ENCODE measurements around the gene GSDMA. TPM values are rescaled to one million over a fixed set of nuclear protein-coding genes. Genes with fewer than 3 reads are reported as not detected.
"Not testable (repeated sequence)": the region's sequence is repeated elsewhere in the genome, so short reads cannot be mapped to it uniquely, and the experiment has no call there.

Gene GSDMA
- total RNA-seq, 2 experiments from 2014 or later: 0.26 TPM; not detected in 1

DNA sequence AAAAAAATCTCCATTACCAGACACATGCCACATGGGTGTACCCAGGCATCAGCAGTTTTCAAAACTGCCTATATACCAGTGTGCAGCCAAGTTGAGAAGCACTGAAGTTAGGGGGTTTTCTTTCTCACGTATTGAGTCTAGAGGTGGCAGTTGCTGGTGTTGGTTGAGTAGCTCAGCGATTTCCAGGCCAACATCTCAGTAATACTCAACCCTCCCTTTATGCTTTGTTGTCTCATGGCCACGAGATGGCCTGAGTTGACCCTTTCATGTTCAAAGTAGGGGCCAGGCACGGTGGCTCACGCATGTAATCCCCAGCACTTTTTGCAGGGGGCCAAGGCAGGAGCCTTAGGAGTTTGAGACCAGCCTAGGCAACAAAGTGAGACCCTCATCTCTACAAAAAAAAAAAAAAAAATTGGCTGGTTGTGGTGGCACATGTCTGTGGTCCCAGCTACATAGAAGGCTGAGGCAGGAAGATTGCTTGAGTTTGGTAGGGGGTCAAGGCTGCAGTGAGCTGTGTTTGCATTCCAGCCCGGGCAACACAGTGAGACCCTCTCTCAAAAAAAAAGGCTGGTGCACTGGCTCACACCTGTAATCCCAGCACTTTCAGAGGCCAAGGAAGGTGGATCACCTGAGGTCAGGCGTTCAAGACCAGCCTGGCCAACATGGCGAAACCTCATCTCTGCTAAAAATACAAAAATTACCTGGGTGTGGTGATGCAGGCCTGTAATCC is 24.5 kb upstream of the GSDMA start:
- peaks cover 2% of the 10 kb centered on the region for H3K27me3 Mint-ChIP-seq
- H3K27ac Mint-ChIP-seq: no peak overlapping the region
- H3K9me3 Mint-ChIP-seq: no peaks in the 10 kb centered on the region
- DNase-seq (no peak), ATAC-seq (ENCODE audit: low read depth) (no peak)
- H3K36me3 Mint-ChIP-seq: no peaks in the 10 kb centered on the region
- H3K4me3 Mint-ChIP-seq: no peak overlapping the region
- H3K4me1 Mint-ChIP-seq: peaks cover 16% of the 10 kb centered on the region
- POLR2A ChIA-PET: interaction anchor here (0.6 to 0.9 kb wide), 2 partner anchors 9 to 356 kb away, joined by 5 to 7 read pairs; no protein-coding TSS in a partner anchor

DNA sequence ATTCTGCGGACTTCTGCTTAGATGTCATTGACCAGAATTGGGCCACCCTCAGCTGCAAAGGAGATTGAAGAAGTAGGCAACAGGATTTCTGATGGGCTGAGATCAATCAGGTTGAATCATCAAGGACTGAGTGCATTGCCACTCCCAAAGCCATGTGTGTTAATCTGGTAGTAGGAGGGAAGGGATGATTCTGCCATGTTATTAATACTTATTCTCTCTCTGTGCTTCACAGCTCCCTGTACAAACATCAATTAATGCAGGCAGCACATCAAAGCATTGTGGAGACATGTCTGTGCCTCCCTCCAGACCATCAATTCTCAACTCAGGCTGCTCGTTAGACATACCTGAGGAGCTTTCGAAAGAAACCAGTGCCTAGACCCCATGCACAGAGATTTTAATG is 23.7 kb upstream of the GSDMA start:
- H3K4me3 Mint-ChIP-seq: no peak overlapping the region
- no peaks in the 10 kb centered on the region for H3K27me3 Mint-ChIP-seq
- POLR2A ChIA-PET: interaction anchor here (0.6 to 2.3 kb wide), 3 partner anchors 8 to 356 kb away, joined by 5 to 20 read pairs (median 7); partner anchors contain the start of genes LRRC3C and ORMDL3
- no peak overlapping the region for H3K27ac Mint-ChIP-seq
- DNase-seq: no peak
- no peak for ATAC-seq (ENCODE audit: low read depth)
- H3K9me3 Mint-ChIP-seq: no peaks in the 10 kb centered on the region
- H3K36me3 Mint-ChIP-seq: no peaks in the 10 kb centered on the region
- peaks cover 16% of the 10 kb centered on the region for H3K4me1 Mint-ChIP-seq

DNA sequence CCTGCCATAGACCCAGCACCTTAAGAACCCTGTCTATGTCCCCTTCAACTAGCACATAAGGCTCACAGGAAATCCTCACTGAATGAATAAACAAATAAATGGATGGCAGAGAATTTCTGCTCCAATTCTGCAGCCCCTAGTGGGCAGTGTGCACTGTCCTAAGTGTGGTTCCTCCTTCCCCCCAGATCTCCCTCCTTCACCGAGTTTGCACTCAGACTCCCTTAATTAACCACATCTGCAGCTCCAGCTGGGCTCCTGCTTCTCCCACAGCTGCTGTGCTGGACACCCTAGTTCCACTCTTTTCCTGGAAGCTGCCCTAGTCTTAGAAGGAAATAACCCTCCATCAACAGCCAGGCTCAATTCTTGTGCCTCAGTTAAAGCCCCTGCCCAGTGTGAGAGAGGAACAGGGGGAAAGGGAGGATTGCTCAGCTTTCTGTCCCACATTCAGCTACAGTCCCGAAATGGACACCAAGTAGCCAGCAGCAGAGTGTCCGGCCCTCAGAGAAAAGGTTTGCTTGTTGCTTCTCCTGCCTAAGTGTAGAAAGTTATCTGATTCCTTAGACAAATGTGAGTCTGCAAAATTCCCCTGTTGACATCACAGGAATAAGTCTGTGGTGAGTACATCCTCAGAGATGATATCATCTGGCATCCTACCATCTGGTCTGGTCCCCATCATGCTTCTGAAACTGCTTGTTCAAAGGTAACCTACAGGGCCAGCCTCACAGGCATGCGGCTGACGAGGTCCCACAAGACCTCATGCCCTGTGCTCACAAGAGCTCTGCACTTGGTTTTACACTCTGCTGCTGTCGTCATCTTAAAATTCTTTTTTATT is 23.0 kb upstream of the GSDMA start:
- Mint-ChIP-seq H3K9me3 (no peaks in the 10 kb centered on the region), H3K27ac (peak overlapping the region; percentile 52), H3K4me3 (peak overlapping the region; percentile 35), H3K36me3 (no peaks in the 10 kb centered on the region), H3K4me1 (peaks cover 16% of the 10 kb centered on the region), H3K27me3 (no peaks in the 10 kb centered on the region)
- peak; percentile 96 for ATAC-seq (ENCODE audit: low read depth)
- POLR2A ChIA-PET: interaction anchor here (0.8 to 2.3 kb wide), 3 partner anchors 13 to 24 kb away, joined by 3 to 20 read pairs (median 4); partner anchors contain the start of genes LRRC3C and ORMDL3
- DNase-seq: no peak

DNA sequence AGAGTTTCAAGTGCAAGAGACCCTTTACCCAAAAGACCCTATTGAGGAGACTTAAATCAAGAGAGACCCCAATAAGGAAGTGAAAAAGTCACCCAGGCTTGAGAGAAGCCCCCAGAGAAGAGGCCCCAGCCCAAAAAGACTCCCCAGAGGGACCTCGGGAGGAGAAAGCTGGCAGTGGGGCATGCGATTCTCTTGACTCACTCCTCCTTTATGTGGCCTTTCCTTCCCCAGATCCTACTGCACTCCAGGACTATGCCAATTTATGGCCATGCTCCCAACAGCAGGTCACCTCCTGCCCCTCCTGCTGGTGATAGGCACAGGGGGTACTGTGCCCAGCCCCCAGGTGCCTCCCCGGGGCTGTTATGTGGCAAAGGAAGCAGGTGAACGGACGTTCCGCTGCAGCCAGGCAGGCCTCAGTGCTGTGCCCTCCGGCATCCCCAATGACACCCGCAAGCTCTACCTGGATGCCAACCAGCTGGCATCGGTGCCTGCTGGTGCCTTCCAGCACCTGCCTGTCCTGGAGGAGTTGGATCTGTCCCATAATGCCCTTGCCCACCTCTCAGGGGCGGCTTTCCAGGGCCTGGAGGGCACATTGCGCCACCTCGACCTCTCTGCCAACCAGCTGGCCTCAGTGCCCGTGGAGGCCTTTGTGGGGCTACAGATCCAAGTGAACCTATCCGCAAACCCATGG is 19.0 kb upstream of the GSDMA start:
- POLR2A ChIA-PET: no interaction called here
- Mint-ChIP-seq H3K4me3 (no peak overlapping the region), H3K27me3 (no peaks in the 10 kb centered on the region)

DNA sequence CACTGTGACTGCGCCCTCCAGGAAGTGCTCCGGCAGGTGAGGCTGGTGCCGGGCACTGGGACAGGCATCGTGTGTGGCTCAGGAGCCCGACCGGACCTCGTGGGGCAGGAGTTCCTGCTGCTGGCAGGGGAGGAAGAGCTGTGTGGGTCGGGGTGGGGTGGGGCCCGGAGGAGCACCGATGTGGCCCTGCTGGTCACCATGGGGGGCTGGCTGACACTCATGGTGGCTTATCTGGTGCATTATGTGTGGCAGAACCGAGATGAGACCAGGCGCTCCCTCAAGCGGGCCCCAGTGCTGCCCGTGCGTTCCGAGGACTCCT is 18.5 kb upstream of the GSDMA start:
- Mint-ChIP-seq H3K27me3 (no peaks in the 10 kb centered on the region), H3K36me3 (no peaks in the 10 kb centered on the region), H3K27ac (no peak overlapping the region), H3K4me1 (peaks cover 24% of the 10 kb centered on the region), H3K9me3 (no peaks in the 10 kb centered on the region), H3K4me3 (no peak overlapping the region)
- ATAC-seq (ENCODE audit: low read depth) (no peak), DNase-seq (no peak)
- POLR2A ChIA-PET: no interaction called here

More for the DNA sequence above, 19.0 kb upstream of the GSDMA start:
- Mint-ChIP-seq H3K36me3 (no peaks in the 10 kb centered on the region), H3K4me1 (peaks cover 24% of the 10 kb centered on the region), H3K27ac (no peak overlapping the region), H3K9me3 (no peaks in the 10 kb centered on the region)
- ATAC-seq (ENCODE audit: low read depth) (no peak), DNase-seq (no peak)

DNA sequence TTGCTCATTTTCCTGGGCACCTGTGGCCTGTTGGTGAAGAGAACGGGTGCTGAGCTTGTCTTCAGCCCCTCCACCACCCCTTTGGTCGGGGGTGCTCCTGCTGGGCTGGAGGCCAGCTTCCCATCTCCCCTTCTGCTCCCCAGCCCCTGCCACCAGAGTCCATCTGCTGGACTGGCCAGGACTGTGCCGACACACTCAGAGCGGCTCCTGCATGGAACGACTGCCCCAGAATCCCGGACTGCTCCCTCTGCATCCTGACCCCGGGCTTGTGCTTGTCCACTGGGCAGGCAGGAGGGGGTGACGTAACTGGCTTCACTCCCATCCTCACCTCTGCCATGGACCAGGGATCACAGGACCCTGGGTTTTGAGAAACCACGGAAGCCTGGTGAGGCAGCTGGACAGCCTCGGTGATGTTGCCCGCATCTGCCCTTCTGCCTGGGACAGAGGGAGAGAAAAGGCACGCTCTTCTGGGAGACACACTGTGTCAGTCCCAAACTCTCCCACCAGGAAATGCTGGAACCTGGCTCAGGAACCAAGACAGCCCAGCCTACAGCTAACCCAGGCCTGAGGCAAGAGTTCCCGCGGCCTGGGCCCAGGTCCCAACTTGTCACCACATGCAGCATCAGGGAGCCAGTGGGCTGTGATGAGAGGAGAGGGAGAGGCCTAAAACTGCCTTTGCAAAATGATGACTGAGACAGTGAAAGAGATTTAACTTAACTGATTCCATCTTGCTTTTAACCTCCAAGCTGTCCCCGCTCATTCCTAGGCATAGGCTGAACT is 16.1 kb upstream of the GSDMA start:
- no peak overlapping the region for H3K4me3 Mint-ChIP-seq
- POLR2A ChIA-PET: no interaction called here
- no peak for ATAC-seq (ENCODE audit: low read depth)
- peak overlapping the region; percentile 32 for H3K27ac Mint-ChIP-seq
- peaks cover 10% of the 10 kb centered on the region for H3K4me1 Mint-ChIP-seq
- no peak for DNase-seq
- no peaks in the 10 kb centered on the region for H3K9me3 Mint-ChIP-seq
- no peaks in the 10 kb centered on the region for H3K27me3 Mint-ChIP-seq
- no peaks in the 10 kb centered on the region for H3K36me3 Mint-ChIP-seq

DNA sequence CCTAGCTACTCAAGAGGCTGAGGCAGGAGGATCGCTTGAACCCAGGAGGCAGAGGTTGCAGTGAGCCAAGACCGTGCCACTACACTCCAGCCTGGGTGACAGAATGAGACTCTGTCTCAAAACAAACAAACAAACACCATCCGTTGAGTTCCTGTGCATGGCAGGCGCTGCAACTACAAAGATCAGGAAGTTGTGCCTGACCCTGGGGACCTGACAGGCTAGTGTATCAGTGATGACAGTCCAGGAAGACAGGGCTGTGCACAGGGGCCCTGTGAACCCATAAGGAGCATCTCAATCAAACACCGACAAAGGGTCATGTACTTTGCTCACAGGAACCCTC is 14.3 kb upstream of the GSDMA start:
- H3K27me3 Mint-ChIP-seq; POLR2A ChIA-PET; ATAC-seq (ENCODE audit: low read depth); H3K9me3 Mint-ChIP-seq; H3K4me3 Mint-ChIP-seq; DNase-seq; H3K36me3 Mint-ChIP-seq: not testable (repeated sequence)
- peak overlapping the region; percentile 49 for H3K27ac Mint-ChIP-seq
- H3K4me1 Mint-ChIP-seq: peaks cover 14% of the 10 kb centered on the region

DNA sequence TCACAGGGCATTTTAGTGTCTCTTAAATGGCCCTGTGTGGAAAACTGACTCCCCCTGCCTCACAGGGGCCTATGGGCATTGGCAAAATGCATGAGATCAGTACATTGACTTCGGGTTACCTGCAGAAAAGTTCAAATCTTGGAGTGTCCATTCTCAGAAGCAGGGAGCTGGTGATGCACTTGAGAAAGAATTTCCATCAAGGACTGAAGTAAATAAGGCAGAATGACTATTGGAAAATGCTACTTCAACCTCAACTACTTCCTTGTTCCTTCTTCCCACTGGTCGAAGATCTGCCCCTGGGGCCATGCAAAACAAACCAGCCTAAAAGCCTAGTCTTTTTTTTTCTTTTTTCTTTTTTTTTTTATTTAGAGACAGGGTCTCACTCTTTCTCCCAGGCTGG is 13.8 kb upstream of the GSDMA start:
- Mint-ChIP-seq H3K4me3 (no peak overlapping the region), H3K36me3 (no peaks in the 10 kb centered on the region)
- POLR2A ChIA-PET: no interaction called here

DNA sequence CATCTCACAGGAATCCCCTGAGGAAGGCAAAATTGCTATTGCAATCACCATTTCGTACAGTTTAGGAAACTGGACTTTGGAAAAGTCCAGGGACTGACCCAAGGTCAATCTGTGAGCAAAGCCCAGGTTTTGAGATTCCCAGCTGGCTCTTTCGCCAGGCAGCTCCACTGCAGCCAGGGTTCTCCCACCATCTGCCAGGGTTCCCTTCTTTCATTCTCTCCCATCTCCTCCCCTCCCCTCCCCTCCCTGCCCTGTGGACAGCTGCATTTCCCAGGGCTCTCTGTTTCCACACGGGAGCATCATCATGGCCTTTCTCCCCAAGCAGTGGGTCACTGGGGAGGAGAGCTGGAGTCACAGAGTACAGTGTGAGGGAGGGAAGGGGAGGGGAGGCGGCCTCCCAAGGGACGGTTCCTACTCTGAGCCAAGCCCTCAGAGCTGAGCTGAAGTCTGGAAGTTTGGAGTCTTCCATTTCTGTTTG is 11.9 kb upstream of the GSDMA start:
- H3K36me3 Mint-ChIP-seq: no peaks in the 10 kb centered on the region
- H3K4me3 Mint-ChIP-seq: no peak overlapping the region
- ATAC-seq (ENCODE audit: low read depth): no peak
- no peak for DNase-seq
- peaks cover 16% of the 10 kb centered on the region for H3K4me1 Mint-ChIP-seq
- no peaks in the 10 kb centered on the region for H3K9me3 Mint-ChIP-seq
- POLR2A ChIA-PET: interaction anchor here (0.5 to 1.8 kb wide), 3 partner anchors 21 to 30 kb away, joined by 4 to 6 read pairs (median 4); partner anchors contain the start of genes LRRC3C, ORMDL3 and PSMD3
- no peaks in the 10 kb centered on the region for H3K27me3 Mint-ChIP-seq
- H3K27ac Mint-ChIP-seq: no peak overlapping the region

More for the DNA sequence above, 13.8 kb upstream of the GSDMA start:
- no peak for DNase-seq
- peak overlapping the region; percentile 49 for H3K27ac Mint-ChIP-seq
- ATAC-seq (ENCODE audit: low read depth): no peak
- no peaks in the 10 kb centered on the region for H3K9me3 Mint-ChIP-seq
- peaks cover 16% of the 10 kb centered on the region for H3K4me1 Mint-ChIP-seq
- no peaks in the 10 kb centered on the region for H3K27me3 Mint-ChIP-seq

DNA sequence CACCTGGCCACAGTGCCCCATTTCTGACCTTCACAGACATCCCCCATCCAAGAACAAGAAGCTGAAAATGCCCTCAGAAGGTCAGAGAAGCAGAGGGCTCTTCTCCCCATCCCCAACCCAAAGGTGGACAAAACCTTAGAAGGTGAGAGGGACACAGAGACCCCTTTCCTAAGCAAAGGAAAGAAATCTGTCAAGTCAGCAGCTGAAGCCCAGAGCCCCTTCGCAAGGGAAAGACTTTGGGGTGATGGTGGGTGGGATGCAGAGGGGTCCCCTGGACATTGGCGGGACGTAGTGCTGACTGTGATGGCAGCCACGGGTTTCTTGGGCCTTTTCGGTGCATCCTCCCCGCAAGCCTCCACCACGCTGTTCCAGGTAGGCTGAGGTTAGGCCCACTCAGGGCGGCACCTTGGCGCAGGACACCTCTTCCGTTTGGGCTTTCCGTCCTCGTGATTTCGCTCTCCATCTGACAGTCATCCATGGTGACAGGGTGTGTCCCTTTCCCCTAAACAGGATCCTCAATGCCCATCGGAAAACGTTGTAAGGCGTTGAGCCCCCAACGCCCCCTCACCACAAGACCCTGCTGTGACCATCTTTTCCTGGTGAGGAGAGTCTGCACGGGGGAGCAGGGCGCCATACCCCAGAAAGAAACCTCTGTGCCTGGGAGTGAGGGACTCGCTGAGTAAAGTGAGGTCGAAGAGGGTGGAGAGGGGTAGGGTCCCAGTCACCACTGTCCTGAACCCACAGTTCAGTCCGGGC is 10.7 kb upstream of the GSDMA start:
- Mint-ChIP-seq H3K9me3 (no peaks in the 10 kb centered on the region), H3K27me3 (no peaks in the 10 kb centered on the region), H3K4me1 (peaks cover 16% of the 10 kb centered on the region), H3K4me3 (peak overlapping the region; percentile 68), H3K36me3 (no peaks in the 10 kb centered on the region), H3K27ac (no peak overlapping the region)
- ATAC-seq (ENCODE audit: low read depth): no peak
- POLR2A ChIA-PET: interaction anchor here (0.6 to 1.8 kb wide), 3 partner anchors 25 to 44 kb away, joined by 4 to 6 read pairs (median 4); partner anchors contain the start of genes LRRC3C, ORMDL3 and PSMD3
- no peak for DNase-seq

DNA sequence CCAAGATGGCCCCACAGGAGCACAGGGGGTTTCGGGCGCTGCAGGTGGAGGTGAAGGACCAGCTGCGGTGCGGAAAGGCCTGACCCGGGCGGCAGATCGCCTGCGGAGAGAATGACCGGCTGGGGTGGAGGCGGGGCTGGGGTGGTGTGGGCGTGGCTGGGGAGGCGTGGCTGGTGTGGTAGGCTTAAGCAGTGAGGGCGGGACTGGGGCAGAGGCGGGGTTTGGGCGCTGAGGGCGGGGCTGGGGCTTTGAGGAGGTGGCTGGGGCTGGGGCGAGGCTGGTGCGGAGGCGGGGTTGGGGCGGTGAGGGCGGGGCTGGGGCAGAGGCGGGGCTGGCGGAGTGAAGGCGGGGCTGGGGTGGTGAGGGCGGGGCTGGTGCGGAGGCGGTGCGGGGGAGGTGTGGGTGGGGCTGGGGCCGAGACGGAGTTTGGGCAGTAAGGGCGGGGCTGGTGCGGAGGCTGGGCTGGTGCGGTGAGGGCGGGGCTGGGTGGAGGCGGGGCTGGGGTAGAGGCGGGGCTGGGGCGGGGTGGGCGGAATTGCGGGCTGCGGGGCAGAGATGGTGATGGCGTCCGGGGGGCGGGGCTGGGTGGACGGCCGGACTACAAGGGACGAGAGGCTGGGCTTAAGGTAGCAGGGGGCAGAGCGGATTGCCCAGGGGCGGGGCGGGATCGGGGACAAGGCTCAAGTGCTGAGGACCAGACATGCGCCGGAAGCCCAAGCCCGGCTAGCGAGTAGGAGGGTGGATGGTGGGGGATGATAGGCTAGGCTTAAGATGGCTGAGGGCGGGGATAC is 9.9 kb upstream of the GSDMA start:
- H3K27ac Mint-ChIP-seq: peak overlapping the region; percentile 86
- peak overlapping the region; percentile 87 for H3K4me3 Mint-ChIP-seq
- DNase-seq (peak; percentile 97), ATAC-seq (ENCODE audit: low read depth) (peak; percentile 90)
- H3K4me1 Mint-ChIP-seq: peaks cover 12% of the 10 kb centered on the region
- no peaks in the 10 kb centered on the region for H3K36me3 Mint-ChIP-seq
- no peaks in the 10 kb centered on the region for H3K27me3 Mint-ChIP-seq
- POLR2A ChIA-PET: interaction anchor here (1.2 to 1.3 kb wide), 3 partner anchors 26 to 28 kb away, joined by 5 read pairs; partner anchors contain the start of genes LRRC3C, ORMDL3 and PSMD3
- no peaks in the 10 kb centered on the region for H3K9me3 Mint-ChIP-seq

Data from activated naive CD8-positive, alpha-beta T cell treated with anti-CD3 and anti-CD28 coated beads, Interleukin-2, amount 10 ng/mL, durations not matched to agents 7 days and 5 days (primary cell).